Stimulated activated CD4-positive, alpha-beta T cell treated with anti-CD3 and anti-CD28 coated beads, TNF-alpha, amount 100 ng/mL, for 48 hours (primary cell): Measurements from ENCODE around the gene PJA2.
A peak's percentile ranks its signal among the peaks of the same experiment; 100 is the strongest.

ENCODE experiments used
- DNase-seq, 3 donors: peaks; one replicate each; pipeline ENCODE4 v3.0.0-alpha.2; 2020; ENCODE audit warnings: low read depth in 3 of 3

Gene PJA2

DNA sequence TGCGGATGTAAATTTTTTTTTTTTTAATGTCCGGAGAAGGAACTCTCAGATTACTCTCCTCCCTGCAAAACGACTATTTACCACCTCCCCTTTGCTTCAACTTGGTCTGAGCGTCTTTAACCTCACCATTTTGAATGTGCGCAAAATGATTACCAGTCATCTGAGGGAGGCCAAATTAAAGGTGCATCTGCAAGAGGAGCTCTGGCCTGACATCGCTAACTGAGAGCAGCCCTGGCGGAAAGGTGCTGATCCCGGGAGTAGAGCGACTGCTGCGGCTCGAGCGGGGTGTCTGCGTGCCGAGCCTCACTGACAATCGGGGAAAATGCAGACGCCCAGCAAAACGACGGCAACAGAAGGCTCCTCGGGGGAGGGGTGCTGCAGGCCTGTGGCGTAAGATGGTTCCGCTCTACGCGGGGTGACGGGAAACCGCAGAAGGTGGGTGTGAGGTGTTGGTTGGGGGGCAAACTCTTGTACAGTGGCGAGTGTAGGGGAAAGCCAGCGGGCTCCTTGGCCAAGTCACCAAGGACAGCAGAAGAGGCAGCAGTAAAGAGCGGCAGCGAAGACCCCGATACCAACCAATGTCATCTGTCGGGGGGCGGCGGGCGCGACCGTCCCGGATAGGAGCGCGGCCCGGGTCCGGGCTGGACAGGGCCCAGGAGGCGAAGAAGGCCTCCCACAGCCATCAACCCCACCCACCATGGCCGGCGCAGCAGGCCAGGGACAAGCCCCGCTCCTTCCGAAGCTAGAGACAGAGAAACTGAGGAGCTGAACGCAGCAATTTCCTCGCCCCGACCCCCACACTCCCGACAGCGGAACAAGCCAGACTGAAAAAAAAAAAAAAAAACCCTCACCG, 557 bp downstream of the PJA2 start:
- peak; percentile 50 to 72 (median 72) for DNase-seq

DNA sequence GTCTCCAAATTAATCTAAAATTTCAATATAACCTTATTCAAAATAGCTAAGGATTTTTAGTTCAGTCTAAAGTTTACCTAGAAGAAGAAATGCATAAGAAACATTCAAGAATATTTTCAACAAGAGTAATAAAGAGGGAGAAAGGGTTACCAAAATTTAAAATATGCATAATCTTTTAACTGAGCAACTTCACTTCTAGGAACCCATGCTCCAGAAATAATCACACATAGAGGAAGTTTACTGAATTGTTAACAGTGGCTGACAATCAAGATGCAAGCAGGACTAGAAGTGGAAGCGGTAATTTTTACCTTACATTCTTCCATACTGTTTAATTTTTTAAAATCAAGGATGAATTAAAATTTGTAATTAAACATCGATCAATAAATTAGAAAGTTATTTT, 1.9 kb downstream of the PJA2 start:
- DNase-seq = no peak

DNA sequence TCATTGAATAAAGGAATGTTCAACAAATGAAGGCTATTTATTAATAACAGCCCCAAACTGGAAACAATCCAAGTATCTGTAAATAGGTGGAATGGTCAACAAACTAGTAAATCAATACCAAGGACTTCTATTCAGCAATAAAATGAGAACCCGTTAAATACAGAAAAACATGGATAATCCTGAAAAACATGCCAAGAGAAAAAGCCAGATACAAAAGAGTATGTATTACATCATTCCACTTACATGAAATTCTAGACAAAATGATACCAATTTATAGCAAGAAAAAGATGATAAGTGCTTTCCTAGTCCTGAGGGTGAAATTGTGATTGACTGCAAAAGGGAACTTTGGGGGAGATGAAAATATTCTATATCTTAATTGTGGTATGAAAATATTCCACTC, 3.1 kb downstream of the PJA2 start:
- no peak for DNase-seq

DNA sequence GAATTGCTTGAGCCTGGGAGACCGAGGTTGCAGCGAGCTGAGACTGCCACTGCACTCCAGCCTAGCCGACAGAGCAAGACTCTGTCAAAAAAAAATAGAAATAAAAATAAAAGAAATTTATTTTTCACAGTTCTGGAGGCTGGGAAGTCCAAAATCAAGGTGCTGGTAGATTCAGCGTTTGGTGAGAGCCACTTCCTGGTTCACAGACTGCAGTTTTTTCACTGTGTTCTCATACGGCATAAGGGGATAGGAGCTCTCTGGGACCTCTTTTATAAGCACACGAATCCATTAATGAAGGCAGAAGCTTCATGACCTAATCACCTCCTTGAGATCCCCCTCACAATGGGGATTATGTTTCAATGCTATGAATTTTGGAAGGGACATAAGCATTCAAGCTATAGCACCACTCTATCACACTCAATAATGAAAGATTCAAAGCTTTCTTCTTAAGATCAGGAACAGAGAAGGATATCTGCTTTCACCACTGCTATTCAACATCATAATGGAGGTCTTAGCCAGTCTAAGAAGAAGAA, 5.3 kb downstream of the PJA2 start:
- no peak for DNase-seq

DNA sequence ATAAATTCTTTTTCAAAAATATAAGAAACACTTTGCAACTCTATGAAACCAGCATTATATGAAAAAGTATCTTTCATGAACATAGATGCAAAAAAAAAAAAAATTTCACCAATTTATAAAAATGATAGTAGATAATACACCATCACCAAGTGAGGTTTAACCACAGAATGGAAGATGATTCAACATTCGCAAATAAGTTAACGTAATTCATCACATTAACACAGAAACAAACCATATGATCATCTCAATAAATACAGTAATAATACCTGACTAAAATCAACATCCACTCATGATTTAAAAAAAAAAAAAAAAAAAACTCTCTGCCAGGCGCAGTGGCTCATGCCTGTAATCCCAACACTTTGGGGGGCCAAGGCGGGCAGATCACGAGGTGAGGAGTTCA, 6.3 kb downstream of the PJA2 start:
- DNase-seq = no peak

DNA sequence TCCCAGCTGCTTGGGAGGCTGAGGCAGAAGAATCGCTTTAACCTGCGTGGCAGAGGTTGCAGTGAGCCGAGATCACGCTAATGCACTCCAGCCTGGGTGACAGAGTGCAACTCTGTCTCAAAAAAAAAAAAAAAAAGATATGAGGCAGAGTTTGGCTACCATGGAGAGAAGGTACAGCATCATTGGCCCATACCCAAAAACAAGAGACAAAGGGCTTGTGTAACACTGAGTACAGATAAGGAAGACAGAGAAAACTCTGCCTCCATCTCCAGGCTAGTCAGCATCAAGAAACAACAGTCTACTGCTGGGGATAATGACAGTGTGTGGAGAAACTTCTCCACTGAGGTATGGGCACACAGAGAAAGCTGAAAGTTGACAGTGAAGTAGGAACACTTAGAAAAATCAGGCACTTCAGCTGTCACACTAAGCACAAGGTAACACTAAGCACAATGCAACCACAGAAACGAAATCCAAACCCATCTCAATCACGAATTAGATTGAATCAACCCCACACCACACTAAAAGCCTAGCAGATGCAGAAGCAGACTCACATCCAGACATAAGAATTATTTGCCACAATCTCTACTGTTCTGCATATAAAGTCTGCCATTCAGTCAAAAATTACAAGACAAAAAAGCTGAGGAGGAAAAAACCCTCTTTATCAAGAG, 10.5 kb downstream of the PJA2 start:
- no peak for DNase-seq

DNA sequence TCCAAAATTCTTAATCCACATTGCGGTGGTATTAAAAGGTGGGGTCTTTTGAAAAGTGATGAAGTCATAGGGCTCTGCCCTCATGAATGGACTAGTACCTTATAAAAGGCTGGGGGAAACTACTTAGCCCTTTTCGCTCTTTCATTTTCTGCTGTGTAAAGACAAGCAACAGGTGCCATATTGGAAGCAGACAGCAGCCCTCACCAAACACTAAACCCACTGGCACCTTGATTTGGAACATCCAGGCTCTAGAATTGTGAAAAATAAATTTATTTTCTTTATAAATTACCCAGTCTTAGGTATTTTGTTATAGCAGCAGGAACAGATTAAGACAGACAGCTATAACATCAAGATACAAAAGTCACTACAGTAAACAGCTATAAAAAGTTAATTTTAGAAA, 12.8 kb downstream of the PJA2 start:
- DNase-seq = no peak

DNA sequence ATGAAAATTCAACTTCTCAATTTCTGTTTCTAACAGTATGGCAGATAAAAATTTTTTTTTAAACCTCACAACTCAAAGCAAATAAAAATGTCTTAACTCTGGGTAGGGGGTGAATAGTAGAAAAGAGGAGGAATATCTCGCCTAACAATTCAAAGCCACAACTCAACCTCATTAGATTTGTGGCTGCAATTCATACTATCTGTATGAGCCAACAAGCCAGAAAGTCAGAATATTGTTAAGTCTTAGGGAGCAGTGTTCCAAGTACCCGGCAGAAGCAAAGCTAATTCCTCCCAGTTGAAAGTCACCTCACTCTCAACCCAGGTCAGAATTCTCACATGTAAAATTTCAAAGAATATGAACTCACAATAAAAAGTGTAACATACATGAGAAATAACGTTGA, 15.0 kb downstream of the PJA2 start:
- no peak for DNase-seq

DNA sequence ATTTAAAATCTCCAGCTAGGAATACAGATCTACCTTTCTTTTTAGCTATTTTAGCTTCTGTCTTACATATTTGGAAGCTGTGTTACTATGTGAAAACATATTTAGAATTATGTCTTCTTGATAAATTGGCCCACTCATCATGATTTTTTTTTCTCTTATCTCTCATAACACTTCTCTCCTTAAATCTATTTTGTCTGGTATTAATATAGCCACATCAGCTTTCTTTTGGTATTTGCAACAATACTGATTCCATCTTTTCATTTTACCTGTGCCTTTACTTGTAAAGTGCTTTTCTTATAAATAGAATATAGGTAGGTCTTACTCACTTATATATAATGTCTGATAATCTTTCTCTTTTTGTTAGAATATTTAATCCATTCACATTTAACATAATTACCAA, 19.6 kb downstream of the PJA2 start:
- no peak for DNase-seq

DNA sequence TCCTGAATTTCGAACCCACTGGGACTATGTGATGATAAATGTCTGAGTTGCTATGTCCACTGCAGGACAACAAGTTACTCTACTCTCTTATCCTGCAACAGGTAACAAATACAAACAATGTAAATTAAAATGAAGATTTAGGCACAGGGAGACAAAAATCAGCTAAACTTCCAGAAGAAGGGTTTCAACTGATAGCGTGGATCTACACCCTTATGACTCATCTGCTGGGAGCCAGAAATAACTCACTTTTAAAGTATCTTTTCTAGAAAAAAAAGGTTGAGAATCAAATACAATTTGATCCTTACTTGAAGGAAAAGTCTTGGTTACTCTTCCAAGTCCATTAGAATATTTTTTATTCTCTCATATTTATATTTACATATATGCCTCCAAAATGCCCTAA, 21.4 kb downstream of the PJA2 start:
- DNase-seq = no peak

DNA sequence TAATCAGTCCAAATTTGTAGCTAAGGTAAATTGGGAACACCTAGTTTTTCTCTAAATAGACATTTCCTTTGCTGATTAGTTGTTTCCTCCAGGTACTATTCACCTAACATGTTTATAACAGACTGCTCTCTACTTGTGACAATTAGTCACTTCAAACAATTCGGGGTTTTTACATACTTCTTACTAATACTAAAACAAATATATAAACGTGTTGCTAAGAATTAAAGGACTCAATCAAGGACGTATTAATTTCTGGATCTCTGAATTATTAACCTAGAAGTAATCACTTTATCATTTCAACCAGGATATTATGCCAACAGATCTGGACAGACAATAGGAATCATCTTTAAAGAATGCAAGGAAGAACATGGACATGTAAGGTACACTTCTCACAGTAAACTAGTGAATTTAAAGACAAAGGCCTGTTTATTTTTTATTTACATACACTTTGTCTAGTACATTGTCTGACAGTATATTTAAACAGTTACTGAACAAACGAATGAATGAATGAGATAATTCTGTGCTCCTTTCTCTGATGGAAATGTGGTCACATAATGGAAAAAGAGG, 22.3 kb downstream of the PJA2 start:
- DNase-seq = no peak

DNA sequence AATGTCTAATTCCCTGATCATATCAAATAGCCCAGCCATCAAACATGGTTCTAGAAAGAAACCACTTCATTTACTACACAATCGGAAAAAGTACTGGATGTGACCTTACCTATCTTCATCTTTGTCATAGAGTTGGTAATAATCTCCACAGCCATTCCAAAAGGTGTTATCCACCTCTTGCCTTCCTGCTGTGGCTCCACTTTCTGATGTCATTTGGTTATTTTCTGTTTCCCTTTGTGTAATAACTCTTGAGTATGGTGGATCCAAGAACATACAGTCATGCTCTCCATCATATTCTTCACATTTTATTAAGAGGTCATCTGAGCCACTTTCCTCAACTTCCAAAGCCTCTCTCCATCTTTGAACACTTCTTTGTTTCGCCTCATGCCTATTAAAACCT, 31.7 kb downstream of the PJA2 start:
- no peak for DNase-seq

DNA sequence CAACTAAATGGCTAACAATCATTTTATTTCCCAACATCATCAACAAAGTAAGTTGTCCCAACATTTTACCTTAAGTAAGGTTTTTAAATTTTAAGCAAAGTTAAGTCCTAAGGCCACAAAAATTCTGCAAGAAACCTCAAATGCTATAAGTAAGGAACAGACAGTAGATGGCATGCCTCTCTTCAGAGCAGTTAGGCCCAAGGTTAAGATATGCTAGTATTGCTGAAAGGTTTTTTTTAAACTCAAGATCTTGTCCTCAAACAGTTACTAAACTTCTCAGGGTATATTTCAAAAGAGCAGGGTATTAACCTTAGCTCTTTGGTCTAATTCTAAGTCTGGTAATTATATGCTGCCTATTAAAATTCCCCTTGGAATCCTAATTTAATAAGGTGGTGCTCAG, 35.1 kb downstream of the PJA2 start:
- no peak for DNase-seq

DNA sequence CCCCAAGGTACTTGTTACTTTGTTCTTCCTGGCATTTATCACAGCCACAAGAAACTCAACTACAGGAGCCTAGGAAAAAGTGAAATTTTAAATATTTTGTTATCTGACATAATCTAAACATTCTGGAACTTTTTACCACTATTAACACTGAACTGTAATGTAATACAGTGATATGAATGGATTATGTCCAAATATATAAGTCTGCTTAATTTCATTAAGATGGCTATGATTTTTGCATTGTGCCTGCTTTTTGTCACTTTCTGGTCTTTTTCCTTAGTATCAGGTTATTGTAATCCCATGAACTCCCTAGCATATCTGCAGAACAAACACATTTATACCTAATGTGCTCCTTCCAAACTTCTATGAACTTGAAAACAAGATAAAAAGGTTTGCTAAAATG, 35.8 kb downstream of the PJA2 start:
- DNase-seq = no peak

DNA sequence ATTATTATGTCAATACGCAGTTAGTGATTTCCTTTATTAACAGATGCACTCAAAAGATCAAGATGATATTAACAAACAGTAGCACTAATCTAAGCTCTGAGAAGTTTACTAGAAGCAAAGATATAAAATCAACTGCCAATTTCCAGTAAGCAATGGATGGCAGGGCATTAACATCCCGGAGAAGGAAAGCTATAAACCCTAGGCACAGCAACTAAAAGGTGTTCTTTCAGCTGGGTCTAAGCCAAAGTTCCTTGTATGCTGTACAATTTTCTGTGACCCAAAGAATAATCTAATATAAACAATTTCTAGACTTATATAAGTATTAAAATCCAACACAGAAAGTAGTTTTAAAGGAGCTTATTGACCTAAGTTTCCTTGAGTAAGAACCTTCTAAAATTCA, 39.4 kb downstream of the PJA2 start:
- no peak for DNase-seq

DNA sequence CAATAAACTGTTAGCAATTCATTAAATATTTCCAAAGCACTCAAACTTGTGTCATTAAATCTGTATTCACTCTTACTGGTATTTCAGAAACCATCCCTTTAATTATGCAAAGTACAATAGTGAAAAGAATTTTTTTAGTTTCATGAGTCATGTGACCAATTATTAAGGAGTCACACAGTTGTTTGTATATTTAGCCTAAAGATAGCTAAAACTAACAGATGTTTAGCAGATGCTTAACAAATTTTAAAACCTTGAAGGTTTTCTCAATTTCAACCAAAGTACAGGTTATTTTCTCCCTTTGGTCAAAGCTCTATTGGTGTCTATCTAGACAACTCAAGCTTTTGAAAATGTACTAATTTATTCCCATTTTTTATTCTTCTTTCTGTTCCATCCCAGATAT, 44.1 kb downstream of the PJA2 start:
- DNase-seq = no peak

DNA sequence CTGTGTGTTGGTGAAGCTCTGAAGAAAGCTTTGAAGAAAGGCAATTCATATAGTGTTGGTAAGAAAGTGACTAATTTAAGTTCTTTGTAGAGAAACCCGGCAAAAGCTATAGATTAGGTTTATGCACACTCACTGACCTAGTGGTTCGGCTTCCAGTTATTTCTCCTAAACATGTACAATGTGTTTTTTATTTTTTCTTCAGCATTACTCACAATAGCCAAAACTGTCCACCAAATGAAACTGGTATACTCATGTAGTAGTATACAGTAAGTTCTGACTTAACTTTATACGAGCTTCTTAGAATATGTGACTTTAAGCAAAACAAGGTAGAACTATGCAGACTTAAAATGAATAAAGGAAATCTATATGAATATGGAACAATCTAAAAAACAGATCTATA, 44.8 kb downstream of the PJA2 start:
- DNase-seq = no peak

DNA sequence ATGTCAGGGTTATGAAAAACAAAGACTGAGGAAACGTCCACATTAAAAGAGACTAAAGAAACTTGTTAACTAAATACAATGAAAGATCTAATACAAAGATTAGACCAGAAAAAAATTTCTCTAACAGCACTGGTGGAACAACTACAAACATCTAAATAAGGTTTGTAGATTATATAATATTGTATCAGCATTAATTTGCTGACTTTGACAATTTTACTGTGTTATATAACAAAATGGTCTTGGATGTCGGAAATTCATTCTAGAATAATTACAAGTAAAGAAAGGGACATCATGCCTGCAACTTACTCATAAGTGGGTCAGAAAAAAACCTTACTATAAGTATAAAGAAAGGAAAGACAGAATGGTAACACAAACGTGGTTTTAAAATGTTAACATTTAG, 50.1 kb downstream of the PJA2 start:
- no peak for DNase-seq

DNA sequence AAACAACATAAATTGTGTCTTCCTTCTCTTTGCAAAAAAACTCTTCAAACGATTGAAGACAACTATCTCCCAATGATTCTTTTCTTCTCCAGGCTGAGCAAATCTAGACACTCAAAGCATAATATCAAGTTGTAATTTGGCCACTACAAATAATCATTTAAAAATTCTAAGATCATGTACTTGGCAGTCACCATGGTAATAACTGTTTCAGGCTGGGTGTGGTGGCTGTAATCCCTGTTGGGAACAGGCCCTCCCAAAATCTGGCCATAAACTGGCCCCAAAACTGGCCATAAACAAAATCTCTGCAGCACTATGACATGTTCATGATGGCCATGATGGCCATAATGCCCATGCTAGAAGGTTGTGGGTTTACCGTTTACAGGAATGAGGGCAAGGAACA, 52.0 kb downstream of the PJA2 start:
- no peak for DNase-seq

DNA sequence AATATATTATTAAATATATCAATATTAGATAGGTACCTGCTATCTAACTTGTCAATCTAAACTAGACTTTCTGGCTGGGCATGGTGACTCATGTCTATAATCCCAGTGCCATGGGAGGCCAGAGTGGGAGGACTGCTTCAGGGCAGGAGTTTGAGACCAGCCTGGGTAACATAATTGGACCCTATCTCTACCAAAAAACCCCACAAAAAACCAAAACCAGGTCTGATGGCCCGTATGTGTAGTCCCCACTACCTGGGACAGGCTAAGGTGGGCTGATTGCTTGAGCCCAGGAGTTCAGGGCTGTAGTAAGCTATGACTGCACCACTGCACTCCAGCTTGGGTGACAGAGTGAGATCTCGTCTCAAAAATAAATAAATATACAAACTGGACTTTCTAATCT, 55.0 kb downstream of the PJA2 start:
- DNase-seq = no peak

DNA sequence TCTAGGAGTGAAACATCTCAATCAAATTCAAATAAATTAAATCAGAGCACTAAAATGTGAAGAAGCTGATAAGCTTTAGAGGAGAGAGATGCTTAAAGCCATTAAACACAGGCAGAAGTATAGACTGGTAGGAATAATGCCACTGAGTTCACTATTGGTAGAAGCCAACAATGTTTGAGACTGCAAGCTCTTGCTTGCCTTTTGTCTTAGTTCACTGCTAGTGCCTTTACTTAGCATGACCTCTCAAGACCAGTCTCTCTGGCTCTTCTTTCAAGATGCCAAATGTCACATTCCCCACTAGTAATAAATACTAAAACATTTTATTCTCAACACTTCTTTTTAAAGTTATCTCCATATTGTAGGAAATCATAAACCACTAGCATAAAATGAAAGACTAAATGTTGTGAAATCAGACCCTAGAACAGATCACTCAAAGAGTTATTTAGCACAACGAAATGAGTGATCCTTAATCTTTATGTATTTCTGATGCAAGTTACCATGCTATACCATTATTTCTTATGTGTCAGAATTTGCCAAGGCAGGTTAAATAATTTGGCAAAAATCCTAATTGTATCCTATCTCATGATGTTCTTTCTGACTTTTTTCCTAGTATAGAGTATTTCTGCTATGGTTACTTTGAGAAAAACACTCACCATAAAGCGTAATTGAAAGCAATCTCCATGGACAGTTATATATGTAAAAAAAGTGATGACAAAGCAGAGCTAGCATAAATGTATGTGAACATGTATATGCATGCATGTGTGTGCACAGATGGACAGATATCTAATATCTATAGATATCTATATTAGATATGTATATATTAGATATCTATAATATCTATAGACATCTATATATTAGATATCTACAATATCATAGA, 57.5 kb downstream of the PJA2 start:
- no peak for DNase-seq
